Measurements from ENCODE around the gene CNDP2.

Gene CNDP2

GRCh38 chr18:74515620-74516231, 19.6 kb downstream of the CNDP2 start:
- CTCF ChIA-PET, result no interaction called here
- DNase-seq (ENCODE audit: extremely low spot score), result no peak
- TF ChIP-seq SP1 (IDR thresholded peaks at IDR 0.05), result no peak
- TF ChIP-seq SUZ12 (IDR thresholded peaks at IDR 0.05), result no peak
- TF ChIP-seq ARNT (IDR thresholded peaks at IDR 0.05), result no peak
- TF ChIP-seq FOXA1 (IDR thresholded peaks at IDR 0.05), result no peak
- no peak for TF ChIP-seq ZNF384 (IDR thresholded peaks at IDR 0.05)
- no peak for TF ChIP-seq PKNOX1 (IDR thresholded peaks at IDR 0.05)
- TF ChIP-seq NFRKB (IDR thresholded peaks at IDR 0.05), result no peak
- no peak for TF ChIP-seq FOXK2 (IDR thresholded peaks at IDR 0.05)
- no peak for TF ChIP-seq HDGF (IDR thresholded peaks at IDR 0.05; ENCODE audit: borderline replicate concordance)
- TF ChIP-seq BHLHE40 (IDR thresholded peaks at IDR 0.05; ENCODE audit: borderline replicate concordance), result no peak
- TF ChIP-seq L3MBTL2 (conservative IDR thresholded peaks at IDR 0.05), result no peak
- TF ChIP-seq CTBP1 (IDR thresholded peaks at IDR 0.05; ENCODE audit: borderline replicate concordance), result no peak
- POLR2A ChIA-PET, result no interaction called here

GRCh38 chr18:74516271-74517235, 20.4 kb downstream of the CNDP2 start:
- POLR2A ChIA-PET, result no interaction called here
- DNase-seq (ENCODE audit: extremely low spot score), result no peak
- CTCF ChIA-PET, result no interaction called here
- no peak for TF ChIP-seq SP1 (IDR thresholded peaks at IDR 0.05)
- TF ChIP-seq ELF4 (IDR thresholded peaks at IDR 0.05), result no peak
- TF ChIP-seq NFRKB (IDR thresholded peaks at IDR 0.05), result no peak
- no peak for TF ChIP-seq LEF1 (IDR thresholded peaks at IDR 0.05; ENCODE audit: borderline replicate concordance)
- TF ChIP-seq FOXM1 (IDR thresholded peaks at IDR 0.05; ENCODE audit: borderline replicate concordance), result no peak
- TF ChIP-seq TARDBP (IDR thresholded peaks at IDR 0.05), result no peak
- no peak for TF ChIP-seq FOXK2 (IDR thresholded peaks at IDR 0.05)
- TF ChIP-seq SUZ12 (IDR thresholded peaks at IDR 0.05), result no peak
- no peak for TF ChIP-seq BHLHE40 (IDR thresholded peaks at IDR 0.05; ENCODE audit: borderline replicate concordance)
- TF ChIP-seq PKNOX1 (IDR thresholded peaks at IDR 0.05), result no peak
- no peak for TF ChIP-seq ARNT (IDR thresholded peaks at IDR 0.05)
- TF ChIP-seq FOXA1 (IDR thresholded peaks at IDR 0.05), result no peak
- TF ChIP-seq CTBP1 (IDR thresholded peaks at IDR 0.05; ENCODE audit: borderline replicate concordance), result no peak

GRCh38 chr18:74517236-74517630, 21.1 kb downstream of the CNDP2 start:
- POLR2A ChIA-PET, result no interaction called here
- no peak for TF ChIP-seq FOXK2 (IDR thresholded peaks at IDR 0.05)
- no peak for TF ChIP-seq BHLHE40 (IDR thresholded peaks at IDR 0.05; ENCODE audit: borderline replicate concordance)
- TF ChIP-seq ELF4 (IDR thresholded peaks at IDR 0.05), result no peak
- TF ChIP-seq L3MBTL2 (conservative IDR thresholded peaks at IDR 0.05), result no peak
- no peak for TF ChIP-seq ARNT (IDR thresholded peaks at IDR 0.05)
- no peak for TF ChIP-seq HDGF (IDR thresholded peaks at IDR 0.05; ENCODE audit: borderline replicate concordance)
- CTCF ChIA-PET, result no interaction called here
- DNase-seq (ENCODE audit: extremely low spot score), result no peak

- DNase-seq (ENCODE audit: extremely low spot score), result no peak
- ChIA-PET POLR2A (interaction anchor here (1.0 kb wide), 1 partner anchor 23 kb away, joined by 3 read pairs; no protein-coding TSS in a partner anchor), CTCF (no interaction called here)
- TF ChIP-seq FOXA1 (IDR thresholded peaks at IDR 0.05) (no peak), TARDBP (IDR thresholded peaks at IDR 0.05) (no peak), FOXM1 (IDR thresholded peaks at IDR 0.05; ENCODE audit: borderline replicate concordance) (no peak), BHLHE40 (IDR thresholded peaks at IDR 0.05; ENCODE audit: borderline replicate concordance) (no peak), CTBP1 (IDR thresholded peaks at IDR 0.05; ENCODE audit: borderline replicate concordance) (no peak)
These were observed 22.5 kb downstream of the CNDP2 start for GRCh38 chr18:74518456-74519295.

GRCh38 chr18:74519320-74520095, 23.3 kb downstream of the CNDP2 start:
- POLR2A ChIA-PET, result no interaction called here
- CTCF ChIA-PET, result no interaction called here
- DNase-seq (ENCODE audit: extremely low spot score), result no peak
- TF ChIP-seq ARNT (IDR thresholded peaks at IDR 0.05), result no peak
- no peak for TF ChIP-seq BHLHE40 (IDR thresholded peaks at IDR 0.05; ENCODE audit: borderline replicate concordance)
- no peak for TF ChIP-seq ELF4 (IDR thresholded peaks at IDR 0.05)
- TF ChIP-seq SUZ12 (IDR thresholded peaks at IDR 0.05), result no peak
- no peak for TF ChIP-seq FOXM1 (IDR thresholded peaks at IDR 0.05; ENCODE audit: borderline replicate concordance)
- no peak for TF ChIP-seq L3MBTL2 (conservative IDR thresholded peaks at IDR 0.05)
- TF ChIP-seq NFRKB (IDR thresholded peaks at IDR 0.05), result no peak
- no peak for TF ChIP-seq FOXA1 (IDR thresholded peaks at IDR 0.05)
- no peak for TF ChIP-seq SP1 (IDR thresholded peaks at IDR 0.05)
- no peak for TF ChIP-seq LEF1 (IDR thresholded peaks at IDR 0.05; ENCODE audit: borderline replicate concordance)
- no peak for TF ChIP-seq FOXK2 (IDR thresholded peaks at IDR 0.05)
- no peak for TF ChIP-seq HDGF (IDR thresholded peaks at IDR 0.05; ENCODE audit: borderline replicate concordance)
